Heart left ventricle (tissue), 16 donors: Measurements from ENCODE around the gene ADCY7. TPM values are rescaled to one million over a fixed set of nuclear protein-coding genes. Genes with fewer than 3 reads are reported as not detected.
"Not testable (repeated sequence)": the region's sequence is repeated elsewhere in the genome, so short reads cannot be mapped to it uniquely, and the experiment has no call there.

Experiments
- ATAC-seq, 4 donors: fragments of 200-7000 bp; cut with Tn5 transposase; one replicate each; pipeline ENCODE4 v1.9.1; 2020 to 2022; ENCODE audit warnings: moderate library complexity in 4 of 4, mild to moderate bottlenecking in 3 of 4, moderate number of reproducible peaks in 1 of 4
- DNase-seq, 5 donors: peaks; one replicate each; pipeline ENCODE4 v3.0.0-alpha.2; 2020
- H3K27ac ChIP-seq, 12 donors: fragments of 200-600 bp; sonication (generic) in 4 of 12; one replicate each; pipeline versions ENCODE4 v1.5.0 to v1.8.0; 2016 to 2022; ENCODE audit warnings: mild to moderate bottlenecking in 2 of 12
- H3K27me3 ChIP-seq, 9 donors: fragments of 200-600 bp; sonication (generic) in 2 of 9; one replicate each; pipeline versions ENCODE4 v1.5.1 to v1.8.0; 2016 to 2022; ENCODE audit warnings: mild to moderate bottlenecking in 3 of 9
- H3K36me3 ChIP-seq, 9 donors: fragments of 200-600 bp; sonication (generic) in 2 of 9; one replicate each; pipeline versions ENCODE4 v1.5.0 to v1.8.0; 2018 to 2022; ENCODE audit warnings: mild to moderate bottlenecking in 2 of 9
- H3K4me1 ChIP-seq, 12 donors: fragments of 200-600 bp; sonication (generic) in 4 of 12; one replicate each; pipeline versions ENCODE4 v1.5.0 to v1.8.0; 2016 to 2022; ENCODE audit warnings: mild to moderate bottlenecking in 3 of 12
- H3K4me3 ChIP-seq, 12 donors: fragments of 200-600 bp; sonication (generic) in 4 of 12; one replicate each; pipeline versions ENCODE4 v1.5.0 to v1.8.0; 2017 to 2022; ENCODE audit warnings: mild to moderate bottlenecking in 9 of 12, moderate library complexity in 4 of 12
- H3K9me3 ChIP-seq, 12 donors: fragments of 200-600 bp; sonication (generic) in 4 of 12; one replicate each; pipeline versions ENCODE4 v1.5.0 to v1.8.0; 2016 to 2022; ENCODE audit warnings: mild to moderate bottlenecking in 1 of 12
- CTCF ChIP-seq, 12 donors: fragments of 200-600 bp; sonication (generic) in 4 of 12; IDR thresholded peaks; one replicate each; pipeline versions ENCODE4 v1.5.0 to v1.8.0; 2018 to 2022; ENCODE audit warnings: antibody characterized with exemption in 12 of 12, mild to moderate bottlenecking in 5 of 12
- POLR2A ChIP-seq, 2 donors: fragments of 450-650 bp; IDR thresholded peaks; one replicate each; pipeline ENCODE4 v1.6.1; 2017; ENCODE audit warnings: antibody characterized with exemption in 2 of 2, mild to moderate bottlenecking in 2 of 2, moderate library complexity in 2 of 2
- WGBS, 4 donors: extraction: QIAGEN DNeasy Blood & Tissue Kit in 2 of 4; methylation state at CpG; one replicate each; pipeline versions ENCODE4 v1.1.5 to v1.1.7; 2013 to 2018; 5-methylcytosine and 5-hydroxymethylcytosine counted together
- intact Hi-C, 10 donors: fragments of 100-400 bp; cut with DNase I; formaldehyde crosslinking; loops; one replicate each; pipeline versions ENCODE4 v1.11.1 to v1.14.2; 2022
- polyA plus RNA-seq, 2 donors: library from polyadenylated mRNA; stranded (reverse); fragments of 200-250 nt; gene quantifications; one replicate each; pipeline ENCODE4 v1.2.3, GENCODE V29; 2013
- total RNA-seq, 9 donors: library from RNA; depleted of rRNA in 2 of 9; stranded (reverse); fragments of >200 nt in 2 of 9; fragmentation: NEBNext Ultra II Directional in 3 of 9; extraction: Animal tissue kit (Norgen Biotek cat#: 25700) in 3 of 9; gene quantifications; one replicate each; pipeline versions ENCODE4 v1.1.0 to v1.2.4, GENCODE V29; 2016 to 2023
- donor health status: ischemic (EF 13 %, LVEDD 7.1; RV severe dilation, severe dysfunction).
- donor health status: healthy with polysubstance abuse.
- donor health status: DM: no; HTN: yes; CAD: no.
- donor health status: DM: no; HTN: no; CAD: no.
- donor health status: ischemic (EF 25% LVEDD 6.9; RV normal size, moderate dysfunction).
- donor health status: ischemic (EF 25% LVEDD 5.7; RV mildly dilated, moderate dysfunction).
- donor health status: healthy.
- donor health status: DM: yes; HTN: yes; CAD: no.
- donor health status: ischemic (EF 35%, LVEDD 5.7; RV mildly dilated, moderate dysfunction).
- donor health status: nonischemic (EF 11% LVEDD 7.7; RV severe dilation, severe dysfunction).
- donor health status: DM: yes; HTN: yes; CAD: no.
- donor health status: PGD.
- donor health status: ischemic (EF 29% LVEDD 5.4; RV normal size, mild dysfunction).
- donor health status: nonischemic (EF 23%, LVEDD 6.1; RV moderate dilation, normal function).

ADCY7 gene
- total and polyA plus RNA-seq, 11 donors, result 3.2 to 46.7 (median 5.3) TPM

- Histone ChIP-seq H3K27ac (no peak overlapping the region), H3K27me3 (no peaks in the 10 kb centered on the region), H3K4me1 (no peaks in the 10 kb centered on the region), H3K36me3 (peaks cover 0 to 11% (median 0%) of the 10 kb centered on the region in 9 donors), H3K9me3 (no peaks in the 10 kb centered on the region), H3K4me3 (no peak overlapping the region)
- 71 to 76% (median 73%) methylated on average over 6 of the region's 6 CpGs for WGBS, 4 donors
- peak in 2 of 4 donors; percentile 32 to 43 for ATAC-seq
- intact Hi-C loops, result loop anchor here in 1 of 10 donors (10.0 kb wide), 1 partner anchor 429 kb away; no protein-coding TSS in a partner anchor
- TF ChIP-seq CTCF (IDR thresholded peaks at IDR 0.05) (no peak), POLR2A (IDR thresholded peaks at IDR 0.05) (no peak)
- no peak for DNase-seq
These were observed 30.8 kb upstream of the ADCY7 start for GRCh38 chr16:50235581-50235980.

GRCh38 chr16:50238314-50238713, 28.0 kb upstream of the ADCY7 start:
- WGBS, 4 donors, result 81 to 95% (median 90%) methylated on average over 3 of the region's 3 CpGs
- intact Hi-C loops, result loop anchor here in 1 of 10 donors (10.0 kb wide), 1 partner anchor 426 kb away; no protein-coding TSS in a partner anchor
- H3K4me3 ChIP-seq, result no peak overlapping the region
- H3K9me3 ChIP-seq, result no peaks in the 10 kb centered on the region
- H3K4me1 ChIP-seq, result no peaks in the 10 kb centered on the region
- no peak for ATAC-seq
- H3K27ac ChIP-seq, result no peak overlapping the region
- no peak for DNase-seq
- H3K27me3 ChIP-seq, result peaks cover 0 to 7% (median 0%) of the 10 kb centered on the region in 9 donors
- no peak for TF ChIP-seq CTCF (IDR thresholded peaks at IDR 0.05)
- TF ChIP-seq POLR2A (IDR thresholded peaks at IDR 0.05), result no peak
- H3K36me3 ChIP-seq, result no peaks in the 10 kb centered on the region

- Histone ChIP-seq H3K36me3 (no peaks in the 10 kb centered on the region), H3K4me1 (no peaks in the 10 kb centered on the region), H3K4me3 (no peak overlapping the region), H3K9me3 (no peaks in the 10 kb centered on the region), H3K27me3 (peaks cover 0 to 10% (median 0%) of the 10 kb centered on the region in 9 donors), H3K27ac (no peak overlapping the region)
- no peak for TF ChIP-seq CTCF (IDR thresholded peaks at IDR 0.05)
- no peak for TF ChIP-seq POLR2A (IDR thresholded peaks at IDR 0.05)
- no peak for ATAC-seq
- intact Hi-C loops, result loop anchor here in 1 of 10 donors (10.0 kb wide), 1 partner anchor 426 kb away; no protein-coding TSS in a partner anchor
- 73 to 81% (median 77%) methylated on average over 5 of the region's 5 CpGs for WGBS, 4 donors
- no peak for DNase-seq
These were observed 27.5 kb upstream of the ADCY7 start for GRCh38 chr16:50238868-50239301.

- H3K27me3 ChIP-seq, result peaks cover 0 to 21% (median 0%) of the 10 kb centered on the region in 9 donors
- H3K9me3 ChIP-seq, H3K27ac ChIP-seq, H3K36me3 ChIP-seq, H3K4me3 ChIP-seq, DNase-seq, ATAC-seq: not testable (repeated sequence)
- WGBS, 4 donors, result 73 to 77% (median 75%) methylated on average over 6 of the region's 6 CpGs
- peaks cover 0 to 21% (median 7%) of the 10 kb centered on the region in 12 donors for H3K4me1 ChIP-seq
- intact Hi-C loops, result loop anchor here in 4 of 10 donors (10.0 kb wide), 2 partner anchors 112 to 422 kb away; no protein-coding TSS in a partner anchor
These were observed 23.3 kb upstream of the ADCY7 start for GRCh38 chr16:50243024-50243423.

- Histone ChIP-seq H3K4me3 (no peak overlapping the region), H3K27me3 (peaks cover 0 to 21% (median 0%) of the 10 kb centered on the region in 9 donors), H3K27ac (no peak overlapping the region), H3K4me1 (peaks cover 0 to 21% (median 7%) of the 10 kb centered on the region in 12 donors), H3K36me3 (no peaks in the 10 kb centered on the region), H3K9me3 (no peaks in the 10 kb centered on the region)
- DNase-seq (no peak), ATAC-seq (no peak)
- WGBS, 4 donors, result 79 to 87% (median 86%) methylated on average over 9 of the region's 9 CpGs
- no peak for TF ChIP-seq POLR2A (IDR thresholded peaks at IDR 0.05)
- no peak for TF ChIP-seq CTCF (IDR thresholded peaks at IDR 0.05)
- intact Hi-C loops, result loop anchor here in 4 of 10 donors (10.0 kb wide), 2 partner anchors 111 to 421 kb away; no protein-coding TSS in a partner anchor
These were observed 22.2 kb upstream of the ADCY7 start for GRCh38 chr16:50244140-50244503.
